Activated CD8-positive, alpha-beta T cell treated with anti-CD3 and anti-CD28 coated beads for 36 hours (primary cell): Measurements from ENCODE around the gene TATDN3. TPM values are rescaled to one million over a fixed set of nuclear protein-coding genes. Genes with fewer than 3 reads are reported as not detected.
"Not testable (repeated sequence)": the region's sequence is repeated elsewhere in the genome, so short reads cannot be mapped to it uniquely, and the experiment has no call there.

ENCODE experiments used
- ATAC-seq: fragments of 200-7000 bp; cut with Tn5 transposase; one replicate; pipeline ENCODE4 v1.10.0; 2021; ENCODE audit warnings: mild to moderate bottlenecking, moderate library complexity
- CTCF ChIA-PET: fragments of 350-600 bp; sonication (Branson Sonifier 250); formaldehyde crosslinking; loops from one replicate; lab custom pipeline; 2021; ENCODE audit warnings: antibody characterized with exemption; lab: Charles Lee
- POLR2A ChIA-PET: fragments of 350-600 bp; sonication (Branson Sonifier 250); formaldehyde crosslinking; loops from one replicate; lab custom pipeline; 2021; ENCODE audit warnings: antibody characterized with exemption; lab: Charles Lee
- DNase-seq: peaks from one replicate; pipeline ENCODE4 v3.0.0-alpha.2; 2020
- H3K27ac Mint-ChIP-seq: one replicate; pipeline ENCODE4 v1.8.0; 2021; ENCODE audit warnings: mild to moderate bottlenecking, mixed read lengths
- H3K27me3 Mint-ChIP-seq: one replicate; pipeline ENCODE4 v1.8.0; 2021; ENCODE audit warnings: mixed read lengths
- H3K36me3 Mint-ChIP-seq: one replicate; pipeline ENCODE4 v1.8.0; 2021; ENCODE audit warnings: low read depth, mixed read lengths
- H3K4me1 Mint-ChIP-seq: one replicate; pipeline ENCODE4 v1.8.0; 2021; ENCODE audit warnings: low read depth, mixed read lengths
- H3K4me3 Mint-ChIP-seq: one replicate; pipeline ENCODE4 v1.8.0; 2021; ENCODE audit warnings: mild to moderate bottlenecking, moderate library complexity, mixed read lengths
- H3K9me3 Mint-ChIP-seq: one replicate; pipeline ENCODE4 v1.8.0; 2021; ENCODE audit warnings: mixed read lengths
- CTCF ChIP-seq: fragments of 200-600 bp; IDR thresholded peaks from one replicate; pipeline ENCODE4 v1.8.0; 2022; ENCODE audit warnings: antibody characterized with exemption, mild to moderate bottlenecking
- intact Hi-C: fragments of 100-400 bp; cut with micrococcal nuclease; formaldehyde crosslinking; loops from one replicate; pipeline ENCODE4 v1.10.0; 2022
- total RNA-seq, 2 experiments: library from RNA; stranded (reverse); gene quantifications; one replicate each; pipeline ENCODE4 v1.2.3, GENCODE V29; 2021

The TATDN3 gene
- total RNA-seq, 2 experiments from 2014 or later, result 17.4 to 24.2 TPM

- CTCF ChIA-PET, result interaction anchor here (0.9 to 4.9 kb wide), 8 partner anchors 10 to 285 kb away, joined by 3 to 24 read pairs (median 6); no protein-coding TSS in a partner anchor
- peaks cover 25% of the 10 kb centered on the region for H3K4me1 Mint-ChIP-seq
These were observed 29.5 kb upstream of the TATDN3 start for GRCh38 chr1:212762234-212762633.

GRCh38 chr1:212762839-212763238, 28.9 kb upstream of the TATDN3 start:
- DNase-seq, result no peak
- peaks cover 17% of the 10 kb centered on the region for H3K9me3 Mint-ChIP-seq
- intact Hi-C loops, result loop anchor here (10.0 kb wide), 1 partner anchor 288 kb away; no protein-coding TSS in a partner anchor
- H3K36me3 Mint-ChIP-seq, result peaks cover 39% of the 10 kb centered on the region
- H3K27ac Mint-ChIP-seq, result no peak overlapping the region
- no peaks in the 10 kb centered on the region for H3K27me3 Mint-ChIP-seq
- H3K4me3 Mint-ChIP-seq, result no peak overlapping the region
- ChIA-PET POLR2A (interaction anchor here (0.5 to 1.2 kb wide), 4 partner anchors 9 to 236 kb away, joined by 3 to 4 read pairs (median 3); no protein-coding TSS in a partner anchor), CTCF (interaction anchor here (0.6 to 4.9 kb wide), 6 partner anchors 12 to 98 kb away, joined by 3 to 24 read pairs (median 10); no protein-coding TSS in a partner anchor)
- no peak for TF ChIP-seq CTCF
- ATAC-seq, result no peak
- H3K4me1 Mint-ChIP-seq, result peaks cover 31% of the 10 kb centered on the region

More at GRCh38 chr1:212762234-212762633, 29.5 kb upstream of the TATDN3 start:
- ATAC-seq (no peak), DNase-seq (no peak)
- Mint-ChIP-seq H3K9me3 (peaks cover 11% of the 10 kb centered on the region), H3K4me3 (no peak overlapping the region), H3K36me3 (peaks cover 33% of the 10 kb centered on the region), H3K27me3 (no peaks in the 10 kb centered on the region), H3K27ac (no peak overlapping the region)
- TF ChIP-seq CTCF, result no peak
- intact Hi-C loops, result loop anchor here (10.0 kb wide), 1 partner anchor 287 kb away; no protein-coding TSS in a partner anchor
- POLR2A ChIA-PET, result interaction anchor here (0.9 kb wide), 1 partner anchor 61 kb away, joined by 4 read pairs; no protein-coding TSS in a partner anchor

- CTCF ChIA-PET, result interaction anchor here (1.5 to 4.9 kb wide), 2 partner anchors 14 to 100 kb away, joined by 6 to 24 read pairs; no protein-coding TSS in a partner anchor
- H3K4me3 Mint-ChIP-seq, ATAC-seq, H3K27me3 Mint-ChIP-seq, DNase-seq, POLR2A ChIA-PET, H3K27ac Mint-ChIP-seq: not testable (repeated sequence)
- intact Hi-C loops, result loop anchor here (10.0 kb wide), 1 partner anchor 290 kb away; no protein-coding TSS in a partner anchor
- Mint-ChIP-seq H3K4me1 (peaks cover 48% of the 10 kb centered on the region), H3K36me3 (peaks cover 54% of the 10 kb centered on the region), H3K9me3 (peaks cover 29% of the 10 kb centered on the region)
These were observed 26.9 kb upstream of the TATDN3 start for GRCh38 chr1:212764718-212765281.

- ATAC-seq, H3K27ac Mint-ChIP-seq, H3K27me3 Mint-ChIP-seq, H3K4me3 Mint-ChIP-seq, POLR2A ChIA-PET, DNase-seq: not testable (repeated sequence)
- Mint-ChIP-seq H3K4me1 (peaks cover 58% of the 10 kb centered on the region), H3K9me3 (peaks cover 37% of the 10 kb centered on the region), H3K36me3 (peaks cover 69% of the 10 kb centered on the region)
- intact Hi-C loops, result loop anchor here (10.0 kb wide), 1 partner anchor 292 kb away; no protein-coding TSS in a partner anchor
- CTCF ChIA-PET, result interaction anchor here (1.3 kb wide), 1 partner anchor 17 kb away, joined by 4 read pairs; no protein-coding TSS in a partner anchor
These were observed 24.9 kb upstream of the TATDN3 start for GRCh38 chr1:212766825-212767224.

GRCh38 chr1:212769459-212770167, 22.1 kb upstream of the TATDN3 start:
- no peak for TF ChIP-seq CTCF
- ATAC-seq (peak; percentile 91), DNase-seq (no peak)
- Mint-ChIP-seq H3K4me3 (peak overlapping the region; percentile 8), H3K27ac (peak overlapping the region; percentile 68), H3K4me1 (peaks cover 68% of the 10 kb centered on the region), H3K9me3 (peaks cover 40% of the 10 kb centered on the region), H3K36me3 (peaks cover 85% of the 10 kb centered on the region), H3K27me3 (no peaks in the 10 kb centered on the region)
- POLR2A ChIA-PET, result interaction anchor here (0.6 to 1.5 kb wide), 4 partner anchors 48 to 158 kb away, joined by 3 to 6 read pairs (median 4); no protein-coding TSS in a partner anchor
- intact Hi-C loops, result loop anchor here (1.0 to 10.0 kb wide), 2 partner anchors 19 to 295 kb away; no protein-coding TSS in a partner anchor
- CTCF ChIA-PET, result interaction anchor here (0.9 to 3.6 kb wide), 11 partner anchors 13 to 314 kb away, joined by 3 to 17 read pairs (median 4); no protein-coding TSS in a partner anchor
